GM04504 (cell line): ENCODE results near the gene IMMT.

ENCODE experiments used
- DNase-seq: peaks from one replicate; pipeline ENCODE4 v3.0.0-alpha.2; 2012; ENCODE audit warnings: low read depth

The IMMT gene

GRCh38 chr2:86140969-86141392 lies 54.3 kb downstream of the IMMT start:
- DNase-seq = no peak

- DNase-seq = no peak
Observed at GRCh38 chr2:86139981-86140380, 55.3 kb downstream of the IMMT start.

- DNase-seq = no peak
Observed at GRCh38 chr2:86138736-86139625, 56.3 kb downstream of the IMMT start.

GRCh38 chr2:86136141-86136540 lies 59.1 kb downstream of the IMMT start:
- no peak for DNase-seq

GRCh38 chr2:86135653-86136052 lies 59.6 kb downstream of the IMMT start:
- no peak for DNase-seq

- no peak for DNase-seq
Observed at GRCh38 chr2:86134709-86135108, 60.6 kb downstream of the IMMT start.

- DNase-seq = no peak
Observed at GRCh38 chr2:86124683-86125082, 70.6 kb downstream of the IMMT start.

GRCh38 chr2:86123328-86123925 lies 71.8 kb downstream of the IMMT start:
- no peak for DNase-seq

GRCh38 chr2:86118130-86118529 lies 77.1 kb downstream of the IMMT start:
- DNase-seq = no peak

- no peak for DNase-seq
Observed at GRCh38 chr2:86107031-86107430, 88.2 kb downstream of the IMMT start.

- peak; percentile 86 for DNase-seq
Observed at GRCh38 chr2:86105969-86106945, 89.0 kb downstream of the IMMT start, which contains the start of gene PTCD3. PTCD3 (plus strand) TSS chr2:86106235; CDS start chr2:86106248, 13 bp downstream.

GRCh38 chr2:86105252-86105968 lies 89.9 kb downstream of the IMMT start, which contains the start of gene POLR1A:
POLR1A (minus strand) TSS chr2:86105886; CDS start chr2:86105776, 110 bp downstream.
- DNase-seq = peak; percentile 91

- no peak for DNase-seq
Observed at GRCh38 chr2:86102157-86102556, 93.1 kb downstream of the IMMT start.

GRCh38 chr2:86097913-86098312 lies 97.3 kb downstream of the IMMT start:
- no peak for DNase-seq

- DNase-seq = no peak
Observed at GRCh38 chr2:86097114-86097896, 98.0 kb downstream of the IMMT start.

- no peak for DNase-seq
Observed at GRCh38 chr2:86094229-86094628, 101.0 kb downstream of the IMMT start.
